Measurements from ENCODE around the gene SORD.
"Not testable (repeated sequence)": the region's sequence is repeated elsewhere in the genome, so short reads cannot be mapped to it uniquely, and the experiment has no call there.

The SORD gene

GRCh38 chr15:45100884-45101625, 78.1 kb downstream of the SORD start:
- no peak for DNase-seq

GRCh38 chr15:45101749-45102148, 78.8 kb downstream of the SORD start:
- no peak for DNase-seq

- DNase-seq = no peak
Observed at GRCh38 chr15:45102226-45102625, 79.2 kb downstream of the SORD start.

- DNase-seq = not testable (repeated sequence)
Observed at GRCh38 chr15:45104170-45104569, 81.2 kb downstream of the SORD start.

- no peak for DNase-seq
Observed at GRCh38 chr15:45105586-45105985, 82.6 kb downstream of the SORD start.

- no peak for DNase-seq
Observed at GRCh38 chr15:45106002-45106790, 83.2 kb downstream of the SORD start.

GRCh38 chr15:45107941-45108630, 85.1 kb downstream of the SORD start:
- DNase-seq = no peak

GRCh38 chr15:45110256-45110820, 87.3 kb downstream of the SORD start:
- DNase-seq = no peak

GRCh38 chr15:45111390-45112142, 88.6 kb downstream of the SORD start:
- no peak for DNase-seq

- DNase-seq = no peak
Observed at GRCh38 chr15:45112143-45112590, 89.2 kb downstream of the SORD start.

- DNase-seq = no peak
Observed at GRCh38 chr15:45112591-45113379, 89.8 kb downstream of the SORD start.

GRCh38 chr15:45113380-45113990, 90.5 kb downstream of the SORD start:
- DNase-seq = no peak

- no peak for DNase-seq
Observed at GRCh38 chr15:45114076-45114750, 91.2 kb downstream of the SORD start, which contains the start of the genes DUOX2 and DUOXA2. Gene DUOX2 (minus strand): TSS chr15:45114172. CDS start chr15:45113411, 761 bp downstream. Gene DUOXA2 (plus strand): TSS chr15:45114326. CDS start chr15:45114606, 280 bp downstream.

GRCh38 chr15:45114751-45115085, 91.7 kb downstream of the SORD start:
- DNase-seq = no peak

GRCh38 chr15:45115312-45115820, 92.4 kb downstream of the SORD start:
- DNase-seq = no peak

GRCh38 chr15:45116006-45116481, 93.0 kb downstream of the SORD start:
- no peak for DNase-seq

GRCh38 chr15:45116482-45117307, 93.7 kb downstream of the SORD start:
- DNase-seq = no peak

GRCh38 chr15:45117308-45118130, 94.5 kb downstream of the SORD start:
- no peak for DNase-seq

Data from fibroblast of skin of back (primary cell).